Mesendoderm (in vitro differentiated cells): ENCODE results near the gene HMCN2.

ENCODE experiments used
- DNase-seq: peaks from one replicate; pipeline ENCODE4 v3.0.0; 2013
- H2AK5ac ChIP-seq: 2 replicates; pipeline ENCODE4 v1.6.1; 2013; ENCODE audit warnings: low read length, inconsistent platforms
- H2BK120ac ChIP-seq: 2 replicates; pipeline ENCODE4 v1.6.1; 2013; ENCODE audit warnings: low read depth, mild to moderate bottlenecking, low read length, moderate library complexity, mixed read lengths
- H2BK15ac ChIP-seq: replicated peaks from 2 replicates; pipeline ENCODE4 v1.6.1; 2013; ENCODE audit warnings: low read depth, mild to moderate bottlenecking, moderate library complexity
- H2BK5ac ChIP-seq: 2 replicates; pipeline ENCODE4 v1.6.1; 2013; ENCODE audit warnings: low read length, inconsistent platforms
- H3K18ac ChIP-seq: 2 replicates; pipeline ENCODE4 v1.6.1; 2013; ENCODE audit warnings: mild to moderate bottlenecking, low read length, mixed read lengths
- H3K23ac ChIP-seq: one replicate; pipeline ENCODE4 v1.6.1; 2013; ENCODE audit warnings: low read length
- H3K27ac ChIP-seq: 2 replicates; pipeline ENCODE4 v1.5.1; 2013; ENCODE audit warnings: low read depth, mild to moderate bottlenecking, inconsistent platforms, low read length, moderate library complexity
- H3K27me3 ChIP-seq: 2 replicates; pipeline ENCODE4 v1.6.1; 2013; ENCODE audit warnings: low read length, control low read depth, mild to moderate bottlenecking, inconsistent platforms; ENCODE audit not compliant: insufficient read depth, poor library complexity
- H3K36me3 ChIP-seq: 2 replicates; pipeline ENCODE4 v1.6.1; 2013; ENCODE audit warnings: low read length, inconsistent platforms; ENCODE audit not compliant: control insufficient read depth, insufficient read depth
- H3K4ac ChIP-seq: one replicate; pipeline ENCODE4 v1.6.1; 2013; ENCODE audit warnings: low read depth, mild to moderate bottlenecking, low read length, moderate library complexity
- H3K4me1 ChIP-seq: 2 replicates; pipeline ENCODE4 v1.6.1; 2013; ENCODE audit warnings: low read depth, low read length, inconsistent platforms; ENCODE audit not compliant: control insufficient read depth
- H3K4me2 ChIP-seq: 2 replicates; pipeline ENCODE4 v1.6.1; 2013; ENCODE audit warnings: low read length
- H3K4me3 ChIP-seq: 2 replicates; pipeline ENCODE4 v1.5.1; 2013; ENCODE audit warnings: mild to moderate bottlenecking, low read length
- H3K56ac ChIP-seq: one replicate; pipeline ENCODE4 v1.6.1; 2013; ENCODE audit warnings: low read length
- H3K79me1 ChIP-seq: 2 replicates; pipeline ENCODE4 v1.6.1; 2013; ENCODE audit warnings: low read length, inconsistent platforms
- H3K79me2 ChIP-seq: 2 replicates; pipeline ENCODE4 v1.6.1; 2013; ENCODE audit warnings: mild to moderate bottlenecking, low read length; ENCODE audit not compliant: control insufficient read depth, insufficient read depth
- H3K9ac ChIP-seq: 2 replicates; pipeline ENCODE4 v1.6.1; 2013; ENCODE audit warnings: low read length, inconsistent platforms
- H4K5ac ChIP-seq: one replicate; pipeline ENCODE4 v1.6.1; 2013; ENCODE audit warnings: low read length
- H4K8ac ChIP-seq: one replicate; pipeline ENCODE4 v1.6.1; 2013; ENCODE audit warnings: low read depth, mild to moderate bottlenecking, control low read depth, low read length, moderate library complexity
- WGBS: extraction: QIAGEN DNeasy Blood & Tissue Kit; methylation state at CpG from one replicate; pipeline ENCODE4 v1.1.7; 2013; ENCODE audit warnings: low lambda C conversion rate, missing lambda C conversion rate; ENCODE audit not compliant: insufficient coverage; ENCODE audit errors: extremely low coverage; 5-methylcytosine and 5-hydroxymethylcytosine counted together

The HMCN2 gene

GRCh38 chr9:130311003-130311402 is 45.4 kb downstream of the HMCN2 start:
- H2BK5ac ChIP-seq = no peak overlapping the region
- no peak overlapping the region for H3K4me3 ChIP-seq
- H3K27me3 ChIP-seq = no peaks in the 10 kb centered on the region
- no peak overlapping the region for H4K5ac ChIP-seq
- no peaks in the 10 kb centered on the region for H3K36me3 ChIP-seq
- no peak overlapping the region for H2BK15ac ChIP-seq
- H2BK120ac ChIP-seq = no peak overlapping the region
- H4K8ac ChIP-seq = no peak overlapping the region
- H3K56ac ChIP-seq = no peak overlapping the region
- H3K27ac ChIP-seq = no peak overlapping the region
- H3K4ac ChIP-seq = no peak overlapping the region
- H2AK5ac ChIP-seq = no peak overlapping the region
- no peak overlapping the region for H3K23ac ChIP-seq
- no peaks in the 10 kb centered on the region for H3K79me1 ChIP-seq
- no peaks in the 10 kb centered on the region for H3K79me2 ChIP-seq
- H3K9ac ChIP-seq = no peak overlapping the region
- H3K18ac ChIP-seq = no peak overlapping the region
- DNase-seq = no peak
- no CpG with 5 or more reads among the region's 10 CpGs for WGBS
- H3K4me1 ChIP-seq = no peaks in the 10 kb centered on the region
- no peak overlapping the region for H3K4me2 ChIP-seq

- H3K36me3 ChIP-seq = no peaks in the 10 kb centered on the region
- no peak for DNase-seq
- no peaks in the 10 kb centered on the region for H3K27me3 ChIP-seq
- H2BK5ac ChIP-seq = no peak overlapping the region
- no peak overlapping the region for H3K23ac ChIP-seq
- no peak overlapping the region for H2AK5ac ChIP-seq
- no peak overlapping the region for H4K8ac ChIP-seq
- WGBS = no CpG with 5 or more reads among the region's 14 CpGs
- no peaks in the 10 kb centered on the region for H3K4me1 ChIP-seq
- H3K79me2 ChIP-seq = no peaks in the 10 kb centered on the region
- H3K9ac ChIP-seq = no peak overlapping the region
- H3K27ac ChIP-seq = no peak overlapping the region
- no peak overlapping the region for H3K4me3 ChIP-seq
- no peaks in the 10 kb centered on the region for H3K79me1 ChIP-seq
- H3K4ac ChIP-seq = no peak overlapping the region
- no peak overlapping the region for H2BK15ac ChIP-seq
- no peak overlapping the region for H3K18ac ChIP-seq
- H4K5ac ChIP-seq = no peak overlapping the region
- no peak overlapping the region for H3K56ac ChIP-seq
- no peak overlapping the region for H2BK120ac ChIP-seq
- H3K4me2 ChIP-seq = no peak overlapping the region
Observed at GRCh38 chr9:130311408-130312140, 46.0 kb downstream of the HMCN2 start.

- Histone ChIP-seq H2BK15ac (no peak overlapping the region), H3K27ac (no peak overlapping the region), H4K5ac (no peak overlapping the region), H3K9ac (no peak overlapping the region), H2BK5ac (no peak overlapping the region), H2BK120ac (no peak overlapping the region), H3K4me1 (no peaks in the 10 kb centered on the region), H3K36me3 (no peaks in the 10 kb centered on the region), H3K27me3 (no peaks in the 10 kb centered on the region), H3K18ac (no peak overlapping the region), H3K79me2 (no peaks in the 10 kb centered on the region), H3K56ac (no peak overlapping the region), H3K23ac (no peak overlapping the region), H3K4ac (no peak overlapping the region), H2AK5ac (no peak overlapping the region), H3K79me1 (no peaks in the 10 kb centered on the region), H4K8ac (no peak overlapping the region), H3K4me2 (no peak overlapping the region), H3K4me3 (no peak overlapping the region)
- no peak for DNase-seq
- WGBS = no CpG with 5 or more reads among the region's 16 CpGs
Observed at GRCh38 chr9:130313103-130313858, 47.7 kb downstream of the HMCN2 start.

GRCh38 chr9:130315446-130316226 is 50.1 kb downstream of the HMCN2 start:
- Histone ChIP-seq H3K36me3 (no peaks in the 10 kb centered on the region), H2AK5ac (no peak overlapping the region), H3K9ac (no peak overlapping the region), H3K23ac (no peak overlapping the region), H3K27me3 (no peaks in the 10 kb centered on the region), H4K5ac (no peak overlapping the region), H3K56ac (no peak overlapping the region), H3K4me2 (no peak overlapping the region), H3K4me1 (no peaks in the 10 kb centered on the region), H2BK5ac (no peak overlapping the region), H3K79me2 (no peaks in the 10 kb centered on the region), H2BK120ac (no peak overlapping the region), H2BK15ac (no peak overlapping the region), H3K79me1 (no peaks in the 10 kb centered on the region), H3K18ac (no peak overlapping the region), H3K27ac (no peak overlapping the region), H3K4ac (no peak overlapping the region), H4K8ac (no peak overlapping the region), H3K4me3 (no peak overlapping the region)
- no CpG with 5 or more reads among the region's 13 CpGs for WGBS
- no peak for DNase-seq

- no peak overlapping the region for H3K4me2 ChIP-seq
- H3K79me2 ChIP-seq = no peaks in the 10 kb centered on the region
- H3K27ac ChIP-seq = no peak overlapping the region
- no peak overlapping the region for H2BK5ac ChIP-seq
- H3K4me1 ChIP-seq = no peaks in the 10 kb centered on the region
- no peak overlapping the region for H3K18ac ChIP-seq
- H3K9ac ChIP-seq = no peak overlapping the region
- H4K8ac ChIP-seq = no peak overlapping the region
- H3K36me3 ChIP-seq = no peaks in the 10 kb centered on the region
- H2BK15ac ChIP-seq = no peak overlapping the region
- H3K79me1 ChIP-seq = no peaks in the 10 kb centered on the region
- H3K56ac ChIP-seq = no peak overlapping the region
- H2AK5ac ChIP-seq = no peak overlapping the region
- no peak overlapping the region for H3K23ac ChIP-seq
- no peak overlapping the region for H2BK120ac ChIP-seq
- DNase-seq = no peak
- H3K4me3 ChIP-seq = no peak overlapping the region
- WGBS = no CpG with 5 or more reads among the region's 8 CpGs
- H3K27me3 ChIP-seq = no peaks in the 10 kb centered on the region
- no peak overlapping the region for H4K5ac ChIP-seq
- H3K4ac ChIP-seq = no peak overlapping the region
Observed at GRCh38 chr9:130316430-130316829, 50.9 kb downstream of the HMCN2 start.
